Activated CD4-positive, alpha-beta memory T cell treated with anti-CD3 and anti-CD28 coated beads, Interleukin-2, amount 10 ng/mL, durations not matched to agents 7 days and 5 days (primary cell): ENCODE data around the gene LEPROT. TPM values are rescaled to one million over a fixed set of nuclear protein-coding genes. Genes with fewer than 3 reads are reported as not detected.
"Not testable (repeated sequence)": the region's sequence is repeated elsewhere in the genome, so short reads cannot be mapped to it uniquely, and the experiment has no call there.

Experiments
- CTCF ChIA-PET: fragments of 350-600 bp; sonication (Branson Sonifier 250); formaldehyde crosslinking; loops from one replicate; lab custom pipeline; 2021; ENCODE audit warnings: antibody characterized with exemption, inconsistent platforms; lab: Charles Lee
- POLR2A ChIA-PET: fragments of 350-600 bp; sonication (Branson Sonifier 250); formaldehyde crosslinking; loops from one replicate; lab custom pipeline; 2021; ENCODE audit warnings: antibody characterized with exemption; lab: Charles Lee
- DNase-seq: peaks from one replicate; pipeline ENCODE4 v3.0.0-alpha.2; 2020
- H3K27ac Mint-ChIP-seq: one replicate; pipeline ENCODE4 v1.8.0; 2021; ENCODE audit warnings: mild to moderate bottlenecking, mixed read lengths
- H3K27me3 Mint-ChIP-seq: one replicate; pipeline ENCODE4 v1.8.0; 2021; ENCODE audit warnings: mixed read lengths
- H3K36me3 Mint-ChIP-seq: one replicate; pipeline ENCODE4 v1.8.0; 2021; ENCODE audit warnings: low read depth, mixed read lengths
- H3K4me1 Mint-ChIP-seq: one replicate; pipeline ENCODE4 v1.8.0; 2021; ENCODE audit warnings: mixed read lengths
- H3K4me3 Mint-ChIP-seq: one replicate; pipeline ENCODE4 v1.8.0; 2021; ENCODE audit warnings: mild to moderate bottlenecking, mixed read lengths
- H3K9me3 Mint-ChIP-seq: one replicate; pipeline ENCODE4 v1.8.0; 2021; ENCODE audit warnings: mixed read lengths
- total RNA-seq, 2 experiments: library from RNA; stranded (reverse); gene quantifications; one replicate each; pipeline ENCODE4 v1.2.3, GENCODE V29; 2021

Gene LEPROT
- total RNA-seq, 2 experiments from 2014 or later: 29.2 to 31.3 TPM

DNA sequence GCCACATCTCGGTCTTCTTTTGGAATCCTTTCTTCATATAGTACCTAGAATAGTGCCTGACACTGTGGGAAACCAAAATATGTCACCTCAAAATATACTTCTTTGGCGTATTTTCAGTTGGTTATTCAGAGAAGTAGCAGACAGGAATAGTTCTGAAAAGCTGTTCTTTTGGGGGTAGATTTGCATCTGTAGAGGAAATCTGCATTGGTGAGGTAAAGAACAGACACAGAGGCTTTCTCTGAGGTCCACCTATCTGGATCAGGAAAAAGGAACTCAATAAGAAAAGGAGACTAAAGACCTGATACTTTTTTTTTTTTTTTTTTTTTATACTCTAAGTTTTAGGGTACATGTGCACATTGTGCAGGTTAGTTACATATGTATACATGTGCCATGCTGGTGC, 23.2 kb downstream of the LEPROT start:
- H3K36me3 Mint-ChIP-seq: no peaks in the 10 kb centered on the region
- no peaks in the 10 kb centered on the region for H3K9me3 Mint-ChIP-seq
- ChIA-PET POLR2A (no interaction called here), CTCF (interaction anchor here (1.0 kb wide), 1 partner anchor 16 kb away, joined by 3 read pairs; no protein-coding TSS in a partner anchor)
- H3K27me3 Mint-ChIP-seq: no peaks in the 10 kb centered on the region
- H3K4me3 Mint-ChIP-seq: no peak overlapping the region
- H3K4me1 Mint-ChIP-seq: no peaks in the 10 kb centered on the region
- H3K27ac Mint-ChIP-seq: no peak overlapping the region
- no peak for DNase-seq

DNA sequence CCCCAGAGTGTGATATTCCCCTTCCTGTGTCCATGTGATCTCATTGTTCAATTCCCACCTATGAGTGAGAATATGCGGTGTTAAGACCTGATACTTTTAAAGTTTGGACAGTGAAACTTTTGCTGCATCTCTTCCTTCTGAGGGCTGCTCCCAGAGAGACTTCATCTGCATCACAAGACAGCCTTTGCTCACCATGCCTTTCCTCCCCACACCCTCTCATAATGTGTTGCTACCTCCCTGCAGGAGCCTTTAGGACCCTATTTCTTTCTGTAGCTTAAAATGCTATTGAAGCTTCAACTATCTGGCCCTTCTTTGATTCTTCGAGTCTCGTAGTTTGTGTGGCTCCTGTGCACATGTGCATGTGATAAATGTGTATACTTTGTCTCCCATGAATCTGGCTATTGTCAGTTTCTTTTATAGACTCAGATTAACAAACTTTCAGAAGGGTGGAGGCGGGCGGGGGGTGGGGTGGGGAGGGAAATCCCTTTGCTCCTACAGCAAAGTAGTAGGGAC, 23.7 kb downstream of the LEPROT start:
- Mint-ChIP-seq H3K27ac (no peak overlapping the region), H3K36me3 (no peaks in the 10 kb centered on the region), H3K4me3 (no peak overlapping the region), H3K9me3 (no peaks in the 10 kb centered on the region), H3K4me1 (no peaks in the 10 kb centered on the region), H3K27me3 (no peaks in the 10 kb centered on the region)
- DNase-seq: no peak
- POLR2A ChIA-PET: no interaction called here
- CTCF ChIA-PET: interaction anchor here (1.0 kb wide), 1 partner anchor 15 kb away, joined by 3 read pairs; no protein-coding TSS in a partner anchor

DNA sequence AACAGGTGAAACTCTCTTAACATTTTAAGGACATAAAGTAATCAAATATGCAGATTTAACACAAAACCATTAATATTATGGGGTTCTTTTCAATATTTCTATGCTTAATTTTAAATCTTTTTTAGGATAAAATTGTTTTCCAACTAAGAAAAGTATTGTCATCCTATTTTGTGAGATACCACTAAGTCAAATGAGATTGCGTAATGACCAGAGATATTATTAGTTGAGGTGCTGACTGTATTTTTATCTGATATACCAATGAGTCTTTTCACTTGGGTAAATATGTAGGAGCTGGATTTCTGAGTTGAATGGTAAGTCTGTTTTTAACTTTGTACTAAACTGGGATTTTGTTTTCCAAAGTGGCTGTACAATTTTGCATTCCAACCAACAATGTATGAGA, 25.4 kb downstream of the LEPROT start:
- ChIA-PET POLR2A (no interaction called here), CTCF (no interaction called here)
- Mint-ChIP-seq H3K27ac (no peak overlapping the region), H3K4me3 (no peak overlapping the region), H3K27me3 (no peaks in the 10 kb centered on the region), H3K9me3 (no peaks in the 10 kb centered on the region), H3K4me1 (no peaks in the 10 kb centered on the region), H3K36me3 (no peaks in the 10 kb centered on the region)
- DNase-seq: no peak

DNA sequence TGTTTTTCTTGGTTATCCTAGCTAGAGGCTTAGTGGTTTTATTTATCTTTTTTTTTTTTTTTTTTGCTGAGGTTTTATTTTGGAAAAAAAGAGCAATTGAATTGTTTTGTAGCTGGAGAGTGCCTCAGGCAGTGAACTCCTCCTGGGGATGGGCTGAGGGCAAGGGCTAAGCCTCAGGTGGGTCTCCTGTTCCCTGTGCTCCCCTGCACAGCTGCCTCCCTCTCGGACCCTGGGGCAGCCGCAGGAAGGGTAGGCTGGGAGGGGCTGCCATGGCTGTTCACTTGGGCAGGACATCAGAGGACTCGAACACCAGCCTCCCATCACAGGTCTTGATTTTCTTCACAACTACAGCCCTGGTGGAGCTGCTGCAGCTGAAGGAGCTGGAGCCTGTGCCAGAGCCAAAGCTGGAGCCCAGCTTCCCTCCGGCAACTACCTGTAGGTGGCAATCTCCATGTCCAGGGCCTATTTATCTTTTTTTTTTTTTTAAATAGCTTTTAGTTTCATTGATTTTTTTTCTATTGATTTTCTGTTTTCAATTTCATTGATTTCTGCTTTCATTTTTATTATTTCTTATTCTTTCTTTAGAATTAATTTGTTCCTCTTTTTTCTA, 28.9 kb downstream of the LEPROT start:
- Mint-ChIP-seq H3K4me1 (no peaks in the 10 kb centered on the region), H3K27ac (no peak overlapping the region), H3K36me3 (no peaks in the 10 kb centered on the region), H3K27me3 (no peaks in the 10 kb centered on the region), H3K9me3 (no peaks in the 10 kb centered on the region), H3K4me3 (no peak overlapping the region)
- POLR2A ChIA-PET: no interaction called here
- DNase-seq: no peak
- CTCF ChIA-PET: interaction anchor here (0.6 to 2.2 kb wide), 3 partner anchors 10 to 52 kb away, joined by 3 to 7 read pairs (median 3); no protein-coding TSS in a partner anchor

DNA sequence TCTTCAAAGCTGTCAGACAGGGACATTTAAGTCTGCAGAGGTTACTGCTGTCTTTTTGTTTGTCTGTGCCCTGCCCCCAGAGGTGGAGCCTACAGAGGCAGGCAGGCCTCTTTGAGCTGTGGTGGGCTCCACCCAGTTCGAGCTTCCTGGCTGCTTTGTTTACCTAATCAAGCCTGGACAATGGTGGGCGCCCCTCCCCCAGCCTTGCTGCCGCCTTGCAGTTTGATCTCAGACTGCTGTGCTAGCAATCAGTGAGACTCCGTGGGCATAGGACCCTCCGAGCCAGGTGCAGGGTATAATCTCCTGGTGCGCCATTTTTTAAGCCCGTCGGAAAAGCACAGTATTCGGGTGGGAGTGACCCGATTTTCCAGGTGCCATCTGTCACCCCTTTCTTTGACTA, 35.2 kb downstream of the LEPROT start:
- H3K4me3 Mint-ChIP-seq, H3K27ac Mint-ChIP-seq, DNase-seq, POLR2A ChIA-PET, H3K9me3 Mint-ChIP-seq, H3K27me3 Mint-ChIP-seq, CTCF ChIA-PET, H3K36me3 Mint-ChIP-seq: not testable (repeated sequence)
- H3K4me1 Mint-ChIP-seq: peaks cover 30% of the 10 kb centered on the region

DNA sequence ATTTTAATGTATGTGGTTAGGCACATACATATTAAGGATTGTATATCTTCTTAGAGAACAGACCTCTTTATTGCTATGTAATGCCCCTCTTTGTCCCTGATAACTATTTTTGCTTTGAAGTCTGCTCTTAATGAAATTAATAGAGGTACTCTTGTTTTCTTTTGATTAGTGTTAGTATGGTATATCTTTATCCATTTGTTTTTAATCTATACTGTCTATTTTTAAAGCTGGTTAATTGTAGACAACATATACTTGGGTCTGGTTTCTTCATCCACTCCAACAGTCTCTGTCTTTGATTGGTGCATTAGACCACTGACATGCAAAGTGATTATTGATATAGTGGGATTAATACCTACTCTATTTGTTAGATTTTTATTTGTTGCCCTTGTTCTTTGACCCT, 36.0 kb downstream of the LEPROT start:
- POLR2A ChIA-PET: no interaction called here
- H3K4me1 Mint-ChIP-seq: peaks cover 30% of the 10 kb centered on the region
- no peak for DNase-seq
- no peak overlapping the region for H3K4me3 Mint-ChIP-seq
- CTCF ChIA-PET: no interaction called here
- peaks cover 3% of the 10 kb centered on the region for H3K36me3 Mint-ChIP-seq
- no peaks in the 10 kb centered on the region for H3K27me3 Mint-ChIP-seq
- H3K9me3 Mint-ChIP-seq: peaks cover 7% of the 10 kb centered on the region
- no peak overlapping the region for H3K27ac Mint-ChIP-seq

DNA sequence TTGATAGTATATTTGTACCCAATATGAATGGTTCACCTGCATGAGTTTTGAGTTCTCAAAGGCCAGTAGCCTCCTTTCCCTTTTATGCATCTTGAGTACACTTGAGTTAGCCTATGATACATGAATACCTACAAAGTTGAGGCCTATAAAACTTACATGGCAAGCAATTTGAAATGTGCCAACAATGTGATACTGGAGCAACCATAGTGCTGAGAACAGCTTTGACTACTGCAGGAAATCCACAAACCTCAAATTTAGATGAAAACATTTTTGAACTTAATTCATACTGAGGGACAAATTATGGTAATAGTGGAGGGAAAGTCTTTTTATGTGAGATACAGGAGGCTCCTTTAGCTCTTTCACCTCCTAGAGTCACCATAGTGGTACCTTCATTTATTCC, 37.4 kb downstream of the LEPROT start:
- ChIA-PET POLR2A (interaction anchor here (0.8 kb wide), 1 partner anchor 27 kb away, joined by 4 read pairs; no protein-coding TSS in a partner anchor), CTCF (interaction anchor here (1.3 to 2.6 kb wide), 3 partner anchors 22 to 230 kb away, joined by 5 to 10 read pairs (median 7); partner anchors contain the start of genes LEPR and LEPROT)
- H3K27ac Mint-ChIP-seq: no peak overlapping the region
- no peak for DNase-seq
- peaks cover 3% of the 10 kb centered on the region for H3K36me3 Mint-ChIP-seq
- H3K4me1 Mint-ChIP-seq: peaks cover 30% of the 10 kb centered on the region
- peaks cover 7% of the 10 kb centered on the region for H3K9me3 Mint-ChIP-seq
- no peak overlapping the region for H3K4me3 Mint-ChIP-seq
- H3K27me3 Mint-ChIP-seq: no peaks in the 10 kb centered on the region

DNA sequence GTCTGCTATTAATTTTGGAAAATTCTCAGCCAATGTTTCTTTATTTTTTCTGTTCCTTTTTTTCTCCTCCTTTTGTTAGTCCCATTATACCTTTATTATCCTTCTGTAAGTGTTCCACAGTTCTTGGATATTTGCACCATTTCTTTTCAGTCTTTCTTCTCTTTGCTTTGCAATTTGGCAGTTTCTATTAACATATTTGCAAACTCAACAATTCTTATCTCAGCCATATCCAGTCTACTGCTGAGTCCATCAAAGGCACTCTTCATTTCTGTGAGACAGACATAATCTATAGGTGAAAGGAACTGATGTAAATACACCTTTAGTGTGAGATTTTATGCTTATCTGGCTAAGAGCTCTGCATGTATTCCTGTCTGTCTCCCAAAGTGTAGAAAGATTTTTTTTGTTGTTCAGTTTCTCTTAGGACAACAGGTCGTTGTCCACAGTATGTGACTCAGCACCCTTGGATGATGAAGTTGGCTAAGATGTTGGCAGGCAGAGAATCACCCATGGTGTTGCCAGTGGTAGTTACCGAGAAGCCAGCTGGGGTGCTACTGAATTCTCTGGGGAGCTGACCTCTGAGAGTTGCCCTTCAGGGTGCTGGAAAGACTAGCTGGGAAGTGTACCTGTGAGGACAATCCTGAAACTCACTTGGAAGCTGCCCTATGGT, 38.4 kb downstream of the LEPROT start:
- H3K4me3 Mint-ChIP-seq: no peak overlapping the region
- POLR2A ChIA-PET: interaction anchor here (0.7 to 1.2 kb wide), 2 partner anchors 34 to 274 kb away, joined by 3 read pairs; no protein-coding TSS in a partner anchor
- H3K9me3 Mint-ChIP-seq: peaks cover 7% of the 10 kb centered on the region
- H3K27me3 Mint-ChIP-seq: no peaks in the 10 kb centered on the region
- peaks cover 30% of the 10 kb centered on the region for H3K4me1 Mint-ChIP-seq
- DNase-seq: no peak
- CTCF ChIA-PET: interaction anchor here (0.7 to 2.6 kb wide), 28 partner anchors 9 to 246 kb away, joined by 3 to 40 read pairs (median 5); partner anchors contain the start of genes DNAJC6, LEPR and LEPROT
- H3K36me3 Mint-ChIP-seq: peaks cover 3% of the 10 kb centered on the region
- H3K27ac Mint-ChIP-seq: no peak overlapping the region

DNA sequence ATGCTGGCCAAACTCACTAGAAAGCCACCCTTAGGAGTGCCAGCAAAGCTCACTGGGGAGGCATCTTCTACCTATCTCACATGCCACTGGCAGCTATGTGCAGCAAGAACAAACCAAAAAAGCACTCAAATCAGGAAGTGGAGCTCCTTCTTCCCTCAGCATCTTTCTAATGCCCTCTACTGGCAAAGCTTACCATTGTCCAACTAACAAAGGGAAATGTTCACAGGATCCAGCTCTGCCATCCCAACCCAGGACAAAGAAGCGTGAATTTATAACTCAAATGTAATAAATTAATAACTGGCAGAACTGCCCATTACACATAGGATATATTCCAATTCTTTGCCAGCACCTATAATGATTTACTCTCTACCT, 38.9 kb downstream of the LEPROT start:
- CTCF ChIA-PET: interaction anchor here (0.6 to 2.6 kb wide), 28 partner anchors 9 to 315 kb away, joined by 3 to 40 read pairs (median 5); partner anchors contain the start of genes DNAJC6, LEPR and LEPROT
- no peak overlapping the region for H3K27ac Mint-ChIP-seq
- POLR2A ChIA-PET: interaction anchor here (0.7 to 1.2 kb wide), 2 partner anchors 33 to 273 kb away, joined by 3 read pairs; no protein-coding TSS in a partner anchor
- H3K27me3 Mint-ChIP-seq: no peaks in the 10 kb centered on the region
- H3K36me3 Mint-ChIP-seq: peaks cover 3% of the 10 kb centered on the region
- DNase-seq: no peak
- H3K4me1 Mint-ChIP-seq: peaks cover 30% of the 10 kb centered on the region
- peaks cover 7% of the 10 kb centered on the region for H3K9me3 Mint-ChIP-seq
- no peak overlapping the region for H3K4me3 Mint-ChIP-seq

DNA sequence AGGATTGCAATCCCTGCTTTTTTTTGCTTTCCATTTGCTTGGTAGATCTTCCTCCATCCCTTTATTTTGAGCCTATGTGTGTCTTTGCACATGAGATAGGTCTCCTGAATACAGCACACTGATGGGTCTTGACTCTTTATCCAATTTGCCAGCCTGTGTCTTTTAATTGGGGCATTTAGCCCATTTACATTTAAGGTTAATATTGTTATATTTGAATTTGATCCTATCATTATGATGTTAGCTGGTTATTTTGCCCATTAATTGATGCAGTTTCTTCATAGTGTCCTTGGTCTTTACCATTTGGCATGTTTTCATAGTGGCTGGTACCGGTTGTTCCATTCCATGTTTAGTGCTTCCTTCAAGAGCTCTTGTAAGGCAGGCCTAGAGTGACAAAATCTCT, 45.4 kb downstream of the LEPROT start:
- POLR2A ChIA-PET, DNase-seq, H3K9me3 Mint-ChIP-seq, H3K27me3 Mint-ChIP-seq, H3K36me3 Mint-ChIP-seq, H3K27ac Mint-ChIP-seq, CTCF ChIA-PET, H3K4me3 Mint-ChIP-seq, H3K4me1 Mint-ChIP-seq: not testable (repeated sequence)

DNA sequence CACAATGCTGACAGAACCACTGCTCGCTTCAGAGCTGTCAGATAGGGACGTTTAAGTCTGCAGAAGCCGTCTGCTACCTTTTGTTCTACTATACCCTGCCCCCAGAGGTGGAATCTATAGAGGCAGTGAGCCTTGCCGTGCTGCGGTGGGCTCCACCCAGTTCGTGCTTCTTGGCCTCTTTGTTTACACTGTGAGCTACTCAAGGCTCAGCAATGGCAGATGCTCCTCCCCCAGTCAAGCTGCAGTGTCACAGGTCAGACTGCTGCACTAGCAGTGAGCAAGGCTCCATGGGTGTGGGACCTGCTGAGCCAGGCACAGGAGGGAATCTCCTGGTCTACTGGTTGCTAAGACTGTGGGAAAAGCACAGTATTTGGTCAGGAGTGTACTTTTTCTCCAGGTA, 47.1 kb downstream of the LEPROT start:
- POLR2A ChIA-PET: no interaction called here
- Mint-ChIP-seq H3K27me3 (no peaks in the 10 kb centered on the region), H3K36me3 (no peaks in the 10 kb centered on the region), H3K4me3 (no peak overlapping the region), H3K4me1 (no peaks in the 10 kb centered on the region), H3K9me3 (no peaks in the 10 kb centered on the region), H3K27ac (no peak overlapping the region)
- CTCF ChIA-PET: interaction anchor here (2.5 kb wide), 1 partner anchor 8 kb away, joined by 14 read pairs; no protein-coding TSS in a partner anchor
- no peak for DNase-seq

DNA sequence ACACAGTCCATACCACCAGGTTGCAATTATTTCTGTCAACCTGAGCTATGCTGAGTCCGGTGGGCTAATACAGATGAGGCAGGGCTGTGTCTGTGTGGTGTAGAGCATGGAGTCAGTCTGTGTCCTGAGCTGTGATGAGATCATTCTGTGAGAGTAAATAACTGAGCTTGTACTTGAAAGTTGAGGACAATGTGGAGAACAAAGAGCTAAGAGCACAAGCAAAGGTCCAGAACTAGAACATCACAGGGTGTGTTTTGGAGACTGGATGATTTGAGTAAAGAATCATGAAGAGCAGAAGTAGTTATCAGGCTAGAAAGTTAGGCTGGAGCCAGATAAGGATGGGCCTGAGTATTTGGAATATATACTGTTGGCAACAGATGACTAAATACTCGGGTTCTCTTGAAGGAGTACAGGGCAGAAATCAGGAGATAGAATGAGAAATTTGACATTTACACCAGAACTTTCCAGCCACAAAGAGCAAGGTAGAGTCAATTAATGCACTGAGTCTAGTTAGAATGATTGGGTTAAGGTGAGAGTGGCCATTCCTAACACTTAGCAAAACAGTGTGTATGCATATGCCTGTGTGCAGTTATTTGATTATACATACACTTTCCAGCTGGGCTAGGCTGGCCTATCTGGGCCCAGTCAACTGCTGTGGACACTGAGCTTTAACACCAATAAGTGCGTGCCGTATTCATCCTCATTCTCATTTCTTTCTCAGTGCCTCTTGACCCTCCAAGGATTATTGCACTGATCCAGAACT, 48.8 kb downstream of the LEPROT start:
- H3K4me3 Mint-ChIP-seq: no peak overlapping the region
- no peaks in the 10 kb centered on the region for H3K9me3 Mint-ChIP-seq
- H3K27ac Mint-ChIP-seq: no peak overlapping the region
- DNase-seq: no peak
- ChIA-PET CTCF (interaction anchor here (2.5 kb wide), 1 partner anchor 10 kb away, joined by 14 read pairs; no protein-coding TSS in a partner anchor), POLR2A (no interaction called here)
- H3K36me3 Mint-ChIP-seq: no peaks in the 10 kb centered on the region
- no peaks in the 10 kb centered on the region for H3K4me1 Mint-ChIP-seq
- H3K27me3 Mint-ChIP-seq: no peaks in the 10 kb centered on the region
